ENCODE data around the gene PDE4B. TPM values are rescaled to one million over a fixed set of nuclear protein-coding genes. Genes with fewer than 3 reads are reported as not detected.

PDE4B gene
- polyA plus RNA-seq, 1 donor, result 9.3 TPM

DNA sequence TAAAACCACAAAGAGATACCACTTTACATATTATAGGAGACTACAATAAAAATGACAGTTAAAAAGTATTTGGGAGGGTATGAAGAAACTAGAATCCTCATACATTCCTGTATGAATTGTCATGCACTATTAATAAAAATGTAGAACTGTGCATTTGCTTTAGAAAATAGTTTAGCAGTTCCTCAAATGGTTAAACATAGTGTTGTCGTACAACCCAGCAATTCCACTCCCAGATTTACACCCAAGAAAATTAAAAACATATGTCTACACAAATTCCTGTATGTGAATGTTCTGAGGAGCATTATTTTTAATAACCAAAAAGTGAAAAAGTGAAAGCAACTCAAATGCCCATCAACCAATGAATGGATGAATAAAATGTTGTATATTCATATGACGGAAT is 23.1 kb upstream of the PDE4B start:
- WGBS (ENCODE audit: insufficient coverage, low lambda C conversion rate), result no CpG with 5 or more reads among the region's 2 CpGs
- H3K4me3 ChIP-seq (ENCODE audit: low read length), result no peak overlapping the region
- no peaks in the 10 kb centered on the region for H3K9me3 ChIP-seq (ENCODE audit: control insufficient read depth, low read depth, low read length)
- H3K4me1 ChIP-seq (ENCODE audit: control insufficient read depth, insufficient read depth, low read length), result no peaks in the 10 kb centered on the region
- no peak for DNase-seq
- no peaks in the 10 kb centered on the region for H3K27me3 ChIP-seq (ENCODE audit: control insufficient read depth, insufficient read depth, low read length)
- no peaks in the 10 kb centered on the region for H3K36me3 ChIP-seq (ENCODE audit: control insufficient read depth, insufficient read depth, low read length)
- no peak overlapping the region for H3K27ac ChIP-seq (ENCODE audit: low read length)

DNA sequence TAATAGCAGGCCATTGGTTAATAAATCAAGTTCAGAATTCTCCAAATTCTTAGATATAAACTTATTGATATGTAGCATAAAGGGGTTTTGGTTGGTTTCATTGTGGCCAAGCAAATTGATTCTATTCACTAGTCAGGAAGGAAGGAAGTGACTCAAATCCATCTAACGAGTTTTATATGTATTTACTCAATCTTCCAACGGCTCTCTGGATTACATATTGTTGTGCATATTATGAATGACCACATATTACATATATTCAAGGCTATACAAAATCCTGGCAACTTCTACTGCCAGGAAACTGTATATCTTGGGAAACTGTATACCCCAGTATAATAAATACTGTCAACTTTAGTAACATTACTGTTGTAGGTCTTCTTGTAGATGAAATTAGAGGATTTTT is 20.1 kb upstream of the PDE4B start:
- Histone ChIP-seq H3K4me1 (ENCODE audit: control insufficient read depth, insufficient read depth, low read length) (no peaks in the 10 kb centered on the region), H3K27ac (ENCODE audit: low read length) (no peak overlapping the region), H3K36me3 (ENCODE audit: control insufficient read depth, insufficient read depth, low read length) (no peaks in the 10 kb centered on the region), H3K4me3 (ENCODE audit: low read length) (no peak overlapping the region), H3K9me3 (ENCODE audit: control insufficient read depth, low read depth, low read length) (no peaks in the 10 kb centered on the region), H3K27me3 (ENCODE audit: control insufficient read depth, insufficient read depth, low read length) (no peaks in the 10 kb centered on the region)
- no peak for DNase-seq
- no CpG with 5 or more reads among the region's 2 CpGs for WGBS (ENCODE audit: insufficient coverage, low lambda C conversion rate)

DNA sequence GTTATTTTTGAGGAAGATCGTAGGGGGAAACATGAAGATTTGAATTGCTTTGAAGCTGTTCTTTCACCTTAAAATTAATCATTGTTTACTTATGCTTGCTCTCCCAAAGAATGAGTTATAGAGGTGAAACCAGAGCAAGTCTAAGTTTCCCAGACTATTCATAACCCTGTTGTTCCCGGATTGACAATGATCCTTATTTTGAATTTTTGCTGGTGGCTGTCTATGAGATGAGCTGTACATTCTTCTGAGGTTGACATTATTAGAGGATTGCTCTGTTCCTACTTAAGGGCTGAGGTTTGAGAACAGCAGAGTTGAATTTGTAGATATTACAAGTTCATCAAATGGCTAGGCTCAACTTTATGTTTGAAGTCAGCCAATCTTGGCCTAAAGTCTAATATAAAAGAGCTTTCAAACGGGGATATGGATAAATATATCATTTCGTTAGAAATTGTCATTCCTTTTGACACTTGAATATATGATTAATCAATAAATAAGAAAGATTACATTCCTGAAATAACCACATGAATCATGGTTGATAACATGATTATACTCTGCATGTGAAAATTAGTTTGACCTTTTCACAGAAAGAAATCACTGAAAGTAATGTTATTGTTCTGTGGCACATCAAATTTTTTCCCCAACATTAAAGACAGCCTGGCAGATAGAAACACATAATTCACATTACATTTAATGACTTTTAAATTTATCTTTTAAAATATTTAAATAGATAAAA is 19.1 kb upstream of the PDE4B start:
- DNase-seq, result no peak
- WGBS (ENCODE audit: insufficient coverage, low lambda C conversion rate), result 47% methylated on average over 3 of the region's 4 CpGs
- Histone ChIP-seq H3K27me3 (ENCODE audit: control insufficient read depth, insufficient read depth, low read length) (no peaks in the 10 kb centered on the region), H3K9me3 (ENCODE audit: control insufficient read depth, low read depth, low read length) (no peaks in the 10 kb centered on the region), H3K27ac (ENCODE audit: low read length) (no peak overlapping the region), H3K36me3 (ENCODE audit: control insufficient read depth, insufficient read depth, low read length) (no peaks in the 10 kb centered on the region), H3K4me3 (ENCODE audit: low read length) (no peak overlapping the region), H3K4me1 (ENCODE audit: control insufficient read depth, insufficient read depth, low read length) (no peaks in the 10 kb centered on the region)

DNA sequence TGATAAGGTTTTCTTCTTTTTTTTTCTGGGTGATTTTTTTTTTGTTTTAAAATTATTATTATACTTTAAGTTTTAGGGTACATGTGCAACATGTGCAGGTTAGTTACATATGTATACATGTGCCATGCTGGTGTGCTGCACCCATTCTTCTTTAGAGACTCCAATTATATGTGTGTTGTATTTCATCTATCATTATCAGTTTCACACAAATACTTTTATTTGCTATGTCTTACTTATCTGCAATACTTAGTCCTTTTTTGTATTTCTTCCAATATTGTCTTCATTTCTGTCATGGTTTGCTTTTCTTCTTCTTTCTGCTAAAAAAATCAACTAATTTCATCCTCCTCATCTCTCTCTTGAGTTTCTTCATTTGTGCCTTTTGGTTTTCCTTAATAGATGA is 3.9 kb upstream of the PDE4B start:
- Histone ChIP-seq H3K27ac (ENCODE audit: low read length) (no peak overlapping the region), H3K4me3 (ENCODE audit: low read length) (no peak overlapping the region), H3K9me3 (ENCODE audit: control insufficient read depth, low read depth, low read length) (no peaks in the 10 kb centered on the region), H3K4me1 (ENCODE audit: control insufficient read depth, insufficient read depth, low read length) (peaks cover 3% of the 10 kb centered on the region), H3K36me3 (ENCODE audit: control insufficient read depth, insufficient read depth, low read length) (no peaks in the 10 kb centered on the region), H3K27me3 (ENCODE audit: control insufficient read depth, insufficient read depth, low read length) (peaks cover 30% of the 10 kb centered on the region)
- no peak for DNase-seq

DNA sequence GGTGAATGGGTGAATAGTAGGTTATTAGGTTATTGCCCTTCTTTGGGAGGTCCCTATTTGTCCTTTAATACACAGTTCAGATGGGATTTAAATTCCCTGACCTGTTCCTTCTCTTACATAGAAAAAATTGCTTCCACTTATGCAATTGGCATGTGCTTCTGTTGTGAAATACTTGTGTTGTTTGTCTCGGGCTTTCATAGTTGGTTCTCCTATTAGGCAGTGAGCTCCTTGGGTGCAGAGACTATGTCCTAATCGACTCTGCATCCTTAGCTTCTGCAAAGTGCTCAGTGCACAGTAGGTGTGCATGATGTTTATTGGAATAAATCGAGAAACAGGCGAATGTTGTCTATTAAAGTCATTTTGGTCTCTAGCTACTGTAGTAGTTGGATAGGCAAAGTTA is 1.3 kb upstream of the PDE4B start:
- no peak overlapping the region for H3K4me3 ChIP-seq (ENCODE audit: low read length)
- no peak for DNase-seq
- peaks cover 41% of the 10 kb centered on the region for H3K27me3 ChIP-seq (ENCODE audit: control insufficient read depth, insufficient read depth, low read length)
- WGBS (ENCODE audit: insufficient coverage, low lambda C conversion rate), result 65% methylated on average over 2 of the region's 4 CpGs
- no peaks in the 10 kb centered on the region for H3K9me3 ChIP-seq (ENCODE audit: control insufficient read depth, low read depth, low read length)
- H3K4me1 ChIP-seq (ENCODE audit: control insufficient read depth, insufficient read depth, low read length), result peaks cover 3% of the 10 kb centered on the region
- H3K36me3 ChIP-seq (ENCODE audit: control insufficient read depth, insufficient read depth, low read length), result no peaks in the 10 kb centered on the region
- H3K27ac ChIP-seq (ENCODE audit: low read length), result no peak overlapping the region

DNA sequence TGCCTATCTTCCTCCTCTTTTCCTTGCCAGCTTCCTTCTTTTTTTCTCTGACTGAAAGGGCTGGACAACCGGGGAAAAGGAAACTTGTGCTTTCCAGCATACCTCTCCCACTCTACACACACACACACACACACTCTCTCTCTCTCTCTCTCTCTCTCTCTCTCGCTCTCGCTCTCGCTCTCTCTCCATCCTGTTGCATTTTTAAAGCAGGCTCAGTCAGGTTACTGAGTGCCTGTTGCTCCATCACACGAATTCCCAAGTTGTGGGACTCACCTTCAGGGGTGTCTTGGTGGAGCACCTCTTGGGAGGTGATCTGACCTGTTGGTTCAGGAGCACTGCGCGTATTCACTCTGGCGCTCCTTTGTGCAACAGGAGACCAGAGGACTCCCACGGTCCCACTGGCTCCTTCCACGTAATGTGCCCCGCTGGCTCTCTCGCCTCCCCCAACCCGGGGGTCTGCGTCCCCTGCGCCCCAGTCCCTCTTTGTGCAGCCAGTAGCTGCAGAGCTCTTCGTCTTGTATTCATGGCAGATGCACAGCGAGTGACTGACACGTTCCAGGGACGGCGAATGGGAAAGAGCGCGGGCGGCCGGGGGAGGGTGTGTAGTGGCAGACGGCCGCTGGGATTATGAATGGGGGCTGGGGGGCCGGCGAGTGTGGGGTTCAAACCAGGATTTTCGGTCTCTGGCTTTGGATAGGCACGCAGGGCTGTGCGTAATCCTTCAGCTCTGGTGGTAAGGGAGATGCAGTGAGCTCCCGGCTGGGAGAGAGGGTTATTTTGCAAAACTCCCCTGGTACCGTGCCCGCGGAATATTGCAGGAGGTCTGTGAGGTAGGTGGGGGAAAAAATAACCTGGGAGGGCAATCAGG is 660 bp upstream of the PDE4B start:
- DNase-seq, result peak in 1 of 2 donors; percentile 14
- Histone ChIP-seq H3K4me3 (ENCODE audit: low read length) (peak overlapping the region; percentile 15), H3K27me3 (ENCODE audit: control insufficient read depth, insufficient read depth, low read length) (peaks cover 41% of the 10 kb centered on the region), H3K27ac (ENCODE audit: low read length) (no peak overlapping the region), H3K36me3 (ENCODE audit: control insufficient read depth, insufficient read depth, low read length) (no peaks in the 10 kb centered on the region), H3K9me3 (ENCODE audit: control insufficient read depth, low read depth, low read length) (no peaks in the 10 kb centered on the region), H3K4me1 (ENCODE audit: control insufficient read depth, insufficient read depth, low read length) (peaks cover 3% of the 10 kb centered on the region)
- WGBS (ENCODE audit: insufficient coverage, low lambda C conversion rate), result no CpG with 5 or more reads among the region's 35 CpGs

DNA sequence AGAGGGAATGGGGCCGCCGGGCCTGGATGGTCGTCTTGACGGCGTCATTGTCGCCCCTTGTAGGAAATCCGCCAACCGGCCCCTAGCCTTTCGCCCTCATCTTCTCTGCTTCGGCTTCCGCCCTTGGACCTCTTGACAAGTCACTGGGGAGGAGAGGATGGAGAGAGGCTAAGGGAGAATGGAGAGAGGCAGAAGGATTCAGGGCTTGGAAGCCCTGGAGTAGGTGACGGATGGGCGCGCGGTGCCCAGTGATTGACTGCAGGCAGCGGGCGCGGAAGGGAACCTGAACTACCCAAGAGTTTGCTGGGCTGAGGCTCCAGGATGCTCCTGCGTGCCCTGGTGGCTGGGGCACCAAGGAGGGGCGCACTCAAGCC is 651 bp downstream of the PDE4B start:
- H3K4me1 ChIP-seq (ENCODE audit: control insufficient read depth, insufficient read depth, low read length), result peaks cover 3% of the 10 kb centered on the region
- peak in 1 of 2 donors; percentile 3 for DNase-seq
- peaks cover 41% of the 10 kb centered on the region for H3K27me3 ChIP-seq (ENCODE audit: control insufficient read depth, insufficient read depth, low read length)
- no peak overlapping the region for H3K4me3 ChIP-seq (ENCODE audit: low read length)
- no peak overlapping the region for H3K27ac ChIP-seq (ENCODE audit: low read length)
- no peaks in the 10 kb centered on the region for H3K9me3 ChIP-seq (ENCODE audit: control insufficient read depth, low read depth, low read length)
- WGBS (ENCODE audit: insufficient coverage, low lambda C conversion rate), result no CpG with 5 or more reads among the region's 20 CpGs
- no peaks in the 10 kb centered on the region for H3K36me3 ChIP-seq (ENCODE audit: control insufficient read depth, insufficient read depth, low read length)

DNA sequence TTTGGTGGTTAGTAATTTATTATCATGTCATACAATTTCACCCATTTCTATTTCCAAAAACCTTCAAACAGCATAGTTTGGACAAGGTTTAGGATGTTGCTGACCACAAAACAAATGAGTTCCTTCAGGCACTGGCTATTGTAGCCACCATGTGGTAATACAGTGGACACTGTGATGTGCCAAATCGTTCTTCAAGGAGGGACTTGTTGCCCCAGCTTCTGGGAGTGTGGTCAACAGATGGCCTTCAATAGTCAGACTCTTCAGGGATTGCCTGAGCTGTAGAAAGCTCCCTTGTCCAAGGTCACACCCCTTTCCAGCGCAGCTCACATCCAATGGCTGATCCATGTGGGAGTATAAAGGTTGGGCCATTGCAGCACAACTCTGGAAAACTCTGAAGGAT is 2.6 kb downstream of the PDE4B start:
- WGBS (ENCODE audit: insufficient coverage, low lambda C conversion rate), result no CpG with 5 or more reads among the region's 2 CpGs
- Histone ChIP-seq H3K36me3 (ENCODE audit: control insufficient read depth, insufficient read depth, low read length) (no peaks in the 10 kb centered on the region), H3K4me1 (ENCODE audit: control insufficient read depth, insufficient read depth, low read length) (peaks cover 3% of the 10 kb centered on the region), H3K4me3 (ENCODE audit: low read length) (no peak overlapping the region), H3K27me3 (ENCODE audit: control insufficient read depth, insufficient read depth, low read length) (peaks cover 39% of the 10 kb centered on the region), H3K27ac (ENCODE audit: low read length) (no peak overlapping the region), H3K9me3 (ENCODE audit: control insufficient read depth, low read depth, low read length) (no peaks in the 10 kb centered on the region)
- no peak for DNase-seq

DNA sequence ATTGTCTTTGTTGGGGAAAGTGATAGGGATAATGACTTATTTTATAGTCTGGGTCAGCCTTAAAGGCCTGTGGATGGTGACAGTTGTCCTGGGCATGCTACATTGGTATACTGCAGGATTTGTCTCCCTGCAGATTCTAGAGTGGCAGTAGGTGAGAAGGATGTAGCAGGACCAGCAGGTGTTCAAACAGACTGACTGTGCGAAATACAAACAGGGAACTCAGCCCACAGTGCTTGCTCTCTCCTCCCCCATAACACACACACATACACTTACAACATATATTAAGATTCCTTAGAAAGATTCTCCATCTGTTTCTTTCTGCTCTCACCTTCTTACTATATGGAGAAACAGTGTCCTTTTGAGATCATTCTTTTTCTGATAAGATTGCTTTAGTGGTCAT is 6.9 kb downstream of the PDE4B start:
- Histone ChIP-seq H3K4me1 (ENCODE audit: control insufficient read depth, insufficient read depth, low read length) (no peaks in the 10 kb centered on the region), H3K4me3 (ENCODE audit: low read length) (no peak overlapping the region), H3K36me3 (ENCODE audit: control insufficient read depth, insufficient read depth, low read length) (no peaks in the 10 kb centered on the region), H3K27me3 (ENCODE audit: control insufficient read depth, insufficient read depth, low read length) (peaks cover 8% of the 10 kb centered on the region), H3K9me3 (ENCODE audit: control insufficient read depth, low read depth, low read length) (no peaks in the 10 kb centered on the region), H3K27ac (ENCODE audit: low read length) (no peak overlapping the region)
- DNase-seq, result no peak
- WGBS (ENCODE audit: insufficient coverage, low lambda C conversion rate), result no CpG with 5 or more reads among the region's 1 CpG

DNA sequence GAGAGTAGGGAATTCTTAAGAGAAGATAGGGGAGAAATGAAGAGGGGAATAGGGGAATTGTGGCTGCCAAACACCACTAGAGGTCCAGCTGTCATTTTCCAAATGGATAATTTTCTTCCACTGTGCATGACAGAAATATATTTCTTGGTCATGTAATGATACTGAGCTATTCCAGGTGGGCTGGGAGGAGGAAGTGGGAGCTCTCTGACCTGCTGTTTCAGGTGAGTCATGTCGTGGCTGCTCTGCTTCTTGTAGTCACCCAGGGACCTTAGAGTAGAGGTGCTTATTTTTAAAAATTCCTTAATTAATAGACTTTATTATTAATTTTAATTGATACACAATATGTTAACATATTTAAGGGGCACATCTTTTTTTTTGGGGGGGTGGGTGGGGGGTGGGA is 11.9 kb downstream of the PDE4B start:
- no CpG with 5 or more reads among the region's 1 CpG for WGBS (ENCODE audit: insufficient coverage, low lambda C conversion rate)

More for the DNA sequence above, 11.9 kb downstream of the PDE4B start:
- no peak overlapping the region for H3K4me3 ChIP-seq (ENCODE audit: low read length)
- H3K36me3 ChIP-seq (ENCODE audit: control insufficient read depth, insufficient read depth, low read length), result no peaks in the 10 kb centered on the region
- no peaks in the 10 kb centered on the region for H3K9me3 ChIP-seq (ENCODE audit: control insufficient read depth, low read depth, low read length)
- no peaks in the 10 kb centered on the region for H3K4me1 ChIP-seq (ENCODE audit: control insufficient read depth, insufficient read depth, low read length)
- no peak overlapping the region for H3K27ac ChIP-seq (ENCODE audit: low read length)
- peaks cover 2% of the 10 kb centered on the region for H3K27me3 ChIP-seq (ENCODE audit: control insufficient read depth, insufficient read depth, low read length)
- no peak for DNase-seq
